GM12878 (cell line): ENCODE results near the gene RANGAP1.

Source experiments
- EP300 ChIP-seq, 2 experiments: fragments of 150-350 bp in 1 of 2; IDR thresholded peaks; 2 replicates each; pipeline ENCODE4 v1.6.1; 2011 to 2012; ENCODE audit warnings: low read depth in 2 of 2, low read length in 2 of 2, borderline replicate concordance in 1 of 2, improper control_type of control experiment in 1 of 2, inconsistent platforms in 1 of 2; ENCODE audit not compliant: control insufficient read depth in 1 of 2
- EZH2 ChIP-seq: IDR thresholded peaks from 2 replicates; pipeline ENCODE4 v1.6.1; 2012; ENCODE audit warnings: low read depth, mild to moderate bottlenecking, control low read depth, inconsistent platforms, low read length, borderline replicate concordance; ENCODE audit not compliant: control insufficient read depth
- GABPA ChIP-seq: IDR thresholded peaks from 2 replicates; pipeline ENCODE4 v1.6.1; 2014; ENCODE audit warnings: antibody characterized with exemption, low read depth, mild to moderate bottlenecking, inconsistent platforms
- JUND ChIP-seq: IDR thresholded peaks from 2 replicates; pipeline ENCODE4 v1.6.1; 2012; ENCODE audit warnings: low read depth, mild to moderate bottlenecking, low read length, improper control_type of control experiment, moderate library complexity
- NFIC ChIP-seq: IDR thresholded peaks from 2 replicates; pipeline ENCODE4 v1.6.1; 2012; ENCODE audit warnings: low read depth, mild to moderate bottlenecking, inconsistent platforms, low read length, moderate library complexity
- NR2C1 ChIP-seq: fragments of 450-650 bp; IDR thresholded peaks from 2 replicates; pipeline ENCODE4 v1.6.1; 2017; ENCODE audit warnings: antibody characterized with exemption, mild to moderate bottlenecking, moderate library complexity
- POLR2A ChIP-seq: IDR thresholded peaks from 2 replicates; pipeline ENCODE4 v1.6.1; 2011; ENCODE audit warnings: low read depth, mild to moderate bottlenecking, low read length
- SP1 ChIP-seq: IDR thresholded peaks from one replicate; pipeline ENCODE4 v1.6.1; 2011; ENCODE audit warnings: low read depth, low read length
- SRF ChIP-seq, 2 experiments: IDR thresholded peaks; 2 replicates each; pipeline ENCODE4 v1.6.1; 2011; ENCODE audit warnings: low read depth in 2 of 2, low read length in 2 of 2, mild to moderate bottlenecking in 1 of 2, moderate library complexity in 1 of 2
- TBL1XR1 ChIP-seq: IDR thresholded peaks from 2 replicates; pipeline ENCODE4 v1.6.1; 2012; ENCODE audit warnings: low read depth, low read length, improper control_type of control experiment
- TF ChIP-seq, protein P1 (sequence below), 3 experiments: IDR thresholded peaks in 2 of 3; conservative IDR thresholded peaks in 1 of 3; 2 replicates each; pipeline ENCODE4 v1.5.1; 2011; ENCODE audit warnings: low read depth in 3 of 3, low read length in 3 of 3, mild to moderate bottlenecking in 3 of 3, control low read depth in 2 of 3, moderate library complexity in 2 of 3, inconsistent platforms in 1 of 3, mixed read lengths in 1 of 3; ENCODE audit not compliant: control insufficient read depth in 2 of 3, insufficient read depth in 1 of 3; ENCODE audit errors: extremely low read depth in 1 of 3
- TF ChIP-seq, protein P2 (sequence below): fragments of 450-650 bp; IDR thresholded peaks from 2 replicates; pipeline ENCODE4 v1.6.1; 2017; ENCODE audit warnings: mild to moderate bottlenecking
- TF ChIP-seq, protein P3 (sequence below): IDR thresholded peaks from 2 replicates; pipeline ENCODE4 v1.6.1; 2012; ENCODE audit warnings: low read depth, low read length, improper control_type of control experiment

DNA sequence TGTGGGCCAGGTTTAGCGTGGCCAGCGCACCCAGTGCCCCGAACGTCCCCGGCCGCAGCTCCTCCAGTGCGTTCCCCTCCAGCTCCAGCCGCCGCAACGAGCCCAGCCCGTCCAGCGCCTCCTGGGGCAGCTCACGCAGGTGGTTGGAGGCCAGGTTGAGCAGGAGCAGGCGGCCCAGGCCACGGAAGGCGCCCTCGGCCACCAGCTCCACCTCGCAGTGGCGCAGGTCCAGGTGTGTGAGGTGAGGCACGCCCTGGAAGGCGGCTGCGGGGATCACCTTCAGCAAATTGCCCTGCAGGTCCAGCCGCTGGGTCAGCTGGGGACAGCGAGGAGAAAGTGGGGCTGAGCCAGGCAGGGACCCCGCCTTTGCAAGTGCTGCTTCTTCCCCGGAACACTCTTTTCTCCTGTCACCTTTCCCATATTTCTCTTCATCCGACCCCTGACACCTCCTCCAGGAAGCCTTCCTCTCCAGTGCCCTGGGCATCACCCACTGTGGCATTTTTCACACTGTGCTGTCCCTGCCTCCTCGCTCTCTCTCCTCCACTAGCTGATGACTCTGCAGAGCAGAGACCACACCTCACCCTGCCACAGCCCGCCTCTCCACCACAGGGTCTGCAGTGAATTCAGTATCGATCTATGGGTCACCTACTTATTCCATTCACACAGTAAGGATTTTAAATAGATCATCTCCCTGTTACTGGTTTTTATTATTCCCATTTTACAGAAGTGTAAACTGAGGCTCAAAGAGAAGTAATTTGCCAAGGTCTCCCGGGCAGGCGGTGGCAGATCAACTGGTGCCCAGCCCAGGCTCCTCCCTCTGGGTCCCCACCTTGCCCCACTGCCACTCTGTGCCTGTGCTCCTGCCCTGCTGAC, 47.2 kb downstream of the RANGAP1 start:
- TF ChIP-seq POLR2A = no peak
- TF ChIP-seq NFIC = no peak
- TF ChIP-seq, protein P1, sequence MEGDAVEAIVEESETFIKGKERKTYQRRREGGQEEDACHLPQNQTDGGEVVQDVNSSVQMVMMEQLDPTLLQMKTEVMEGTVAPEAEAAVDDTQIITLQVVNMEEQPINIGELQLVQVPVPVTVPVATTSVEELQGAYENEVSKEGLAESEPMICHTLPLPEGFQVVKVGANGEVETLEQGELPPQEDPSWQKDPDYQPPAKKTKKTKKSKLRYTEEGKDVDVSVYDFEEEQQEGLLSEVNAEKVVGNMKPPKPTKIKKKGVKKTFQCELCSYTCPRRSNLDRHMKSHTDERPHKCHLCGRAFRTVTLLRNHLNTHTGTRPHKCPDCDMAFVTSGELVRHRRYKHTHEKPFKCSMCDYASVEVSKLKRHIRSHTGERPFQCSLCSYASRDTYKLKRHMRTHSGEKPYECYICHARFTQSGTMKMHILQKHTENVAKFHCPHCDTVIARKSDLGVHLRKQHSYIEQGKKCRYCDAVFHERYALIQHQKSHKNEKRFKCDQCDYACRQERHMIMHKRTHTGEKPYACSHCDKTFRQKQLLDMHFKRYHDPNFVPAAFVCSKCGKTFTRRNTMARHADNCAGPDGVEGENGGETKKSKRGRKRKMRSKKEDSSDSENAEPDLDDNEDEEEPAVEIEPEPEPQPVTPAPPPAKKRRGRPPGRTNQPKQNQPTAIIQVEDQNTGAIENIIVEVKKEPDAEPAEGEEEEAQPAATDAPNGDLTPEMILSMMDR (IDR thresholded peaks at IDR 0.05 in 2 of 3, conservative IDR thresholded peaks at IDR 0.05 in 1 of 3; ENCODE audit: control insufficient read depth in 2 of 3, extremely low read depth in 1 of 3, insufficient read depth in 1 of 3, low read depth in 3 of 3, low read length in 3 of 3) = no peak
- no peak for TF ChIP-seq EZH2
- TF ChIP-seq, protein P2, sequence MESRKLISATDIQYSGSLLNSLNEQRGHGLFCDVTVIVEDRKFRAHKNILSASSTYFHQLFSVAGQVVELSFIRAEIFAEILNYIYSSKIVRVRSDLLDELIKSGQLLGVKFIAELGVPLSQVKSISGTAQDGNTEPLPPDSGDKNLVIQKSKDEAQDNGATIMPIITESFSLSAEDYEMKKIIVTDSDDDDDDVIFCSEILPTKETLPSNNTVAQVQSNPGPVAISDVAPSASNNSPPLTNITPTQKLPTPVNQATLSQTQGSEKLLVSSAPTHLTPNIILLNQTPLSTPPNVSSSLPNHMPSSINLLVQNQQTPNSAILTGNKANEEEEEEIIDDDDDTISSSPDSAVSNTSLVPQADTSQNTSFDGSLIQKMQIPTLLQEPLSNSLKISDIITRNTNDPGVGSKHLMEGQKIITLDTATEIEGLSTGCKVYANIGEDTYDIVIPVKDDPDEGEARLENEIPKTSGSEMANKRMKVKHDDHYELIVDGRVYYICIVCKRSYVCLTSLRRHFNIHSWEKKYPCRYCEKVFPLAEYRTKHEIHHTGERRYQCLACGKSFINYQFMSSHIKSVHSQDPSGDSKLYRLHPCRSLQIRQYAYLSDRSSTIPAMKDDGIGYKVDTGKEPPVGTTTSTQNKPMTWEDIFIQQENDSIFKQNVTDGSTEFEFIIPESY = no peak
- no peak for TF ChIP-seq SRF (IDR thresholded peaks at IDR 0.05; ENCODE audit: low read depth in 2 of 2, low read length in 2 of 2)
- TF ChIP-seq EP300 (IDR thresholded peaks at IDR 0.05; ENCODE audit: borderline replicate concordance in 1 of 2, control insufficient read depth in 1 of 2, low read depth in 2 of 2, low read length in 2 of 2) = no peak
- TF ChIP-seq TBL1XR1 = no peak
- TF ChIP-seq GABPA = no peak
- TF ChIP-seq JUND = no peak
- TF ChIP-seq SP1 = no peak
- TF ChIP-seq NR2C1 = no peak
- TF ChIP-seq, protein P3, sequence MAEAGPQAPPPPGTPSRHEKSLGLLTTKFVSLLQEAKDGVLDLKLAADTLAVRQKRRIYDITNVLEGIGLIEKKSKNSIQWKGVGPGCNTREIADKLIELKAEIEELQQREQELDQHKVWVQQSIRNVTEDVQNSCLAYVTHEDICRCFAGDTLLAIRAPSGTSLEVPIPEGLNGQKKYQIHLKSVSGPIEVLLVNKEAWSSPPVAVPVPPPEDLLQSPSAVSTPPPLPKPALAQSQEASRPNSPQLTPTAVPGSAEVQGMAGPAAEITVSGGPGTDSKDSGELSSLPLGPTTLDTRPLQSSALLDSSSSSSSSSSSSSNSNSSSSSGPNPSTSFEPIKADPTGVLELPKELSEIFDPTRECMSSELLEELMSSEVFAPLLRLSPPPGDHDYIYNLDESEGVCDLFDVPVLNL = no peak
